KBM-7 (cell line): ENCODE results near the gene ABCC5.
A peak's percentile ranks its signal among the peaks of the same experiment; 100 is the strongest.

Source experiments
- DNase-seq: peaks from one replicate; pipeline ENCODE4 v3.0.0-alpha.2; 2015
- in situ Hi-C: fragments of 300-500 bp; cut with MboI; formaldehyde crosslinking; loops from 2 replicates; pipeline ENCODE4 v1.14.3; 2020; ENCODE audit warnings: low sequenced_read_pairs, low pct_unique_long_range_greater_than_20kb, mixed read lengths

Gene ABCC5

GRCh38 chr3:183984749-183985729, 32.6 kb downstream of the ABCC5 start:
- in situ Hi-C loops, result no loop called here
- DNase-seq, result no peak

GRCh38 chr3:183984127-183984740, 33.5 kb downstream of the ABCC5 start:
- no peak for DNase-seq
- in situ Hi-C loops, result no loop called here

- in situ Hi-C loops, result no loop called here
- no peak for DNase-seq
These were observed 35.6 kb downstream of the ABCC5 start for GRCh38 chr3:183981990-183982644.

GRCh38 chr3:183980403-183980802, 37.3 kb downstream of the ABCC5 start:
- in situ Hi-C loops, result no loop called here
- no peak for DNase-seq

GRCh38 chr3:183975981-183976662, 41.6 kb downstream of the ABCC5 start:
- in situ Hi-C loops, result no loop called here

GRCh38 chr3:183968666-183969245, 48.9 kb downstream of the ABCC5 start:
- DNase-seq, result no peak
- in situ Hi-C loops, result no loop called here

More at GRCh38 chr3:183975981-183976662, 41.6 kb downstream of the ABCC5 start:
- peak; percentile 45 for DNase-seq

GRCh38 chr3:183967693-183968092, 50.0 kb downstream of the ABCC5 start:
- DNase-seq, result no peak
- in situ Hi-C loops, result no loop called here

GRCh38 chr3:183966361-183966791, 51.3 kb downstream of the ABCC5 start:
- no peak for DNase-seq
- in situ Hi-C loops, result no loop called here

GRCh38 chr3:183962807-183963206, 54.9 kb downstream of the ABCC5 start:
- DNase-seq, result no peak
- in situ Hi-C loops, result no loop called here

DNA sequence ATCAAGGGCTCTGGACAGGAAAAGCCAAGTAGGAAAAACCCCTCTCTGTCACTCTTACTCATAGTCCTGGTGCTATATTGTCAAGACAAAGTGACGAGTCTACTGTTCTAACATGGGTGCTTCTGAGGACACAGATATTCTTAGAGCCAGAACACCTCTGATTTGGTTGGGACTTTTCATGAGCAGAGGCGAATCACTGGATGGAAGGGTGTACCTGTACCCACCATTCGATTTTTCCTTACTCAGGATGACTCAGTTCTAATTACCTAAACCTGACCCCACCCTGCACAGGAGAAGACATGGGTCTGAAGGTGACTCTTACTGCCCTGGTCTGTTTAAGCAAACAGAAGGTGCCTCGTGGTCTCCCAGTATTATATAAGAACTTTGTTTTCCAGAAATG, 58.5 kb downstream of the ABCC5 start:
- in situ Hi-C loops, result no loop called here
- no peak for DNase-seq

DNA sequence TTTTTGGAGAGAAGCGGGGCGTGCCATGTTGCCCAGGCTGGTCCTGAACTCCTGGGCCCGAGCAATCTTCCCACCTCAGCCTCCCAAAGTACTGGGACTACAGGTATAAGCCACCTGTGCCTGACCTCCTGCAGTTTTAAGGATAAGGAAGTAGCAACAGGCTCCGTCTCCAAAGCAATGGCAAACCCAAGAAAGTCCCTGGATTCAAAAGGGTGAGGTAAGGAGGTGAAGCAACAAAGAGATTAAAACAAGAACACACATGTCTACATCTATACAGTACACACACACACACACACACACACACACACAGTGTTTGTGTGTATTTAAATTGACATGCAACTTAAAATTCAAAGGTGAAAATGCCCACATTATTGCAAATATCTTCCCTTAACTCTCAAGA, 58.9 kb downstream of the ABCC5 start:
- in situ Hi-C loops, result no loop called here

GRCh38 chr3:183958226-183958625, 59.5 kb downstream of the ABCC5 start:
- no peak for DNase-seq
- in situ Hi-C loops, result no loop called here

More for the DNA sequence above, 58.9 kb downstream of the ABCC5 start:
- no peak for DNase-seq

GRCh38 chr3:183954875-183955274, 62.8 kb downstream of the ABCC5 start:
- DNase-seq, result no peak
- in situ Hi-C loops, result no loop called here

- DNase-seq, result no peak
- in situ Hi-C loops, result no loop called here
These were observed 64.1 kb downstream of the ABCC5 start for GRCh38 chr3:183953471-183954070.

GRCh38 chr3:183951459-183951858, 66.2 kb downstream of the ABCC5 start:
- no peak for DNase-seq
- in situ Hi-C loops, result no loop called here

DNA sequence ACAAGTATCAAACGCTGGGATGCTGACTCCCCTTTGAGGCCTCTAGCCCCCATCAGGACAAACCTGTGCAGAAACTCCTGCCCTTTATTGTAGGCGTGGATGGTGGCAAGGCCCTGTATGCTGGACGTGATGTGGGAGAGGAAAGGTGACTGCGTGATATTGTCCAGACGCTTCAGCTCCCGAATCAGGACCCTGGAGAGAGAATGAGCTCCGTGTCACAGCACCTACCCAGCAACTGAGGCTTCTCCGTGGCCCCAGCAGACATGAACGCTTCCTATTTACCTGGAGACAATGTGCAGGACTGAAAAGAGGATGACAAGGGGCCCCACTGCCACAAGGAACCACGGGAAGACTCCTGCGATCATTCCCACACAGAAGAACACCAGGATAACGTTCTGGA, 68.0 kb downstream of the ABCC5 start:
- in situ Hi-C loops, result no loop called here

GRCh38 chr3:183946037-183946436, 71.6 kb downstream of the ABCC5 start:
- in situ Hi-C loops, result no loop called here
- no peak for DNase-seq

More for the DNA sequence above, 68.0 kb downstream of the ABCC5 start:
- DNase-seq, result no peak

- DNase-seq, result peak; percentile 26
- in situ Hi-C loops, result no loop called here
These were observed 72.9 kb downstream of the ABCC5 start for GRCh38 chr3:183944775-183945174.

DNA sequence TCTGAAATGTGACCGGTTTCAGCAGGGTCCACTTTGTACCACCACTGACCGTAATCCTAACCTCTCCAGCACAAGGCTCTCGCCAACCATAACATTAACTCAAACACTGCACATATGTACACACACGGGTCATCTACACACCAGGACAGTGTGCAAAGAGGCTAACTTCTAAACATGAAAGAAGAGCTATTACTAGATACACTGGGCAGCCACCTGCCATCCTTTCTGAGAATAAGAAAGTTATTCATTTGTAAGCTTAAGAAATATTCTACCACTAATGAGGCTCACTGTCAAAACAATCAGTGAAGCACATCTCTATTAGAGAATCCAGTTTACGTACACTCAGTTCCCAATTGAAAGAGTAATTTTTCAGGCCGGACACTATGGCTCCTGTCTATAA, 73.9 kb downstream of the ABCC5 start:
- no peak for DNase-seq
- in situ Hi-C loops, result no loop called here
